NCI-H510A (cell line): ENCODE measurements around the gene DPY19L3.
A peak's percentile ranks its signal among the peaks of the same experiment; 100 is the strongest.
"Not testable (repeated sequence)": the region's sequence is repeated elsewhere in the genome, so short reads cannot be mapped to it uniquely, and the experiment has no call there.

Source experiments
- DNase-seq: peaks from one replicate; lab custom pipeline; 2025; lab: John Stamatoyannopoulos, UW

DPY19L3 gene

GRCh38 chr19:32405431-32406160 is at the start of gene DPY19L3:
TSS of gene DPY19L3 (plus strand) at chr19:32405770. CDS start at chr19:32408254, 2,484 bp downstream.
- DNase-seq = peak; percentile 89

GRCh38 chr19:32357720-32358119 is 47.9 kb upstream of the DPY19L3 start:
- DNase-seq = no peak

- DNase-seq = no peak
Measured at GRCh38 chr19:32358321-32358720, 47.2 kb upstream of the DPY19L3 start.

GRCh38 chr19:32359581-32359980 is 46.0 kb upstream of the DPY19L3 start:
- DNase-seq = no peak

GRCh38 chr19:32361574-32362317 is 43.8 kb upstream of the DPY19L3 start:
- no peak for DNase-seq

- no peak for DNase-seq
Measured at GRCh38 chr19:32362318-32362691, 43.3 kb upstream of the DPY19L3 start.

- DNase-seq = no peak
Measured at GRCh38 chr19:32363175-32363574, 42.4 kb upstream of the DPY19L3 start.

- DNase-seq = no peak
Measured at GRCh38 chr19:32363632-32364031, 41.9 kb upstream of the DPY19L3 start.

GRCh38 chr19:32364040-32364439 is 41.5 kb upstream of the DPY19L3 start:
- no peak for DNase-seq

- no peak for DNase-seq
Measured at GRCh38 chr19:32367063-32367462, 38.5 kb upstream of the DPY19L3 start.

GRCh38 chr19:32367948-32368536 is 37.5 kb upstream of the DPY19L3 start:
- no peak for DNase-seq

GRCh38 chr19:32368787-32369186 is 36.8 kb upstream of the DPY19L3 start:
- DNase-seq = no peak

GRCh38 chr19:32372726-32373517 is 32.6 kb upstream of the DPY19L3 start:
- no peak for DNase-seq

GRCh38 chr19:32373585-32374295 is 31.8 kb upstream of the DPY19L3 start:
- DNase-seq = peak; percentile 75

GRCh38 chr19:32374362-32374761 is 31.2 kb upstream of the DPY19L3 start:
- not testable (repeated sequence) for DNase-seq

GRCh38 chr19:32377088-32377487 is 28.5 kb upstream of the DPY19L3 start:
- not testable (repeated sequence) for DNase-seq

GRCh38 chr19:32380269-32380668 is 25.3 kb upstream of the DPY19L3 start:
- no peak for DNase-seq

GRCh38 chr19:32387701-32388392 is 17.7 kb upstream of the DPY19L3 start:
- DNase-seq = no peak

- DNase-seq = no peak
Measured at GRCh38 chr19:32388393-32388855, 17.1 kb upstream of the DPY19L3 start.

- no peak for DNase-seq
Measured at GRCh38 chr19:32392901-32393300, 12.7 kb upstream of the DPY19L3 start.
